Colon (tissue), 2 donors: ENCODE measurements around the gene OR4D11.
"Not testable (repeated sequence)": the region's sequence is repeated elsewhere in the genome, so short reads cannot be mapped to it uniquely, and the experiment has no call there.

Source experiments
- FAIRE-seq: peaks from 2 replicates; lab custom pipeline; 2012; peaks lifted over from hg19 to GRCh38; lab: Jason Lieb, UNC
- donor health status: control.
- donor health status: control.

The OR4D11 gene

DNA sequence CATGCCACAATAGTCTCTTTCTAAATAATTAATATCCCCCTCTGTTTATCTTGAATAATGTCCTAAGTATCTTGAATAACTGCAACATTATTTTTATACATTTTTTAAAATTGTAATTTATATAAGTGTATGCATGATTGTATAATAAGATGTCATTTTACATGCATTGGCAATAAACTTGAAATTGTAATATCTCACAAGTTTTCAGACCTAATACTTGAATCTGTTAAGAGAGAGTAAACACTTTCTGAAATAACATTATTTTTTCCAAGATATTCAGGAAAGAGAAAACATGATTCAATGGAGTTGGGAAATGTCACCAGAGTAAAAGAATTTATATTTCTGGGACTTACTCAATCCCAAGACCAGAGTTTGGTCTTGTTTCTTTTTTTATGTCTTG is at the start of gene OR4D11:
Gene OR4D11, plus strand, starts transcription at position 301 of the 400 bp plus-strand sequence. Its CDS starts 0 bp downstream, at position 301.
- no peak for FAIRE-seq

DNA sequence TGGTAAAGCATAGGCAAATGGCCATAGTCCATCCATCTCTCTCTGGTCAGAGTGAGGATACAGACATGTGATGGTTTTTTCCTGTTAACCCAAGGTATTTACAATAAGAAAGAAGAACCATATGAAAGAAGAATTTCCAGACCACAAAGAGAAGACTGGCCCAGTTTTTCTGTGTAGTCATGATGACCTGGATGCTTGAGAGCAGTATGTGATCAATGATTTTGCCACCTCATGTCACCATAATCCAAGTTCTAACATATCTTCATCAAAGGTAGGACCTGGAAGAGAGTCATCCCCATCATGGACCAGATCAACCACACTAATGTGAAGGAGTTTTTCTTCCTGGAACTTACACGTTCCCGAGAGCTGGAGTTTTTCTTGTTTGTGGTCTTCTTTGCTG is 46.7 kb upstream of the OR4D11 start, which contains the start of gene OR4D6:
Gene OR4D6, plus strand, starts transcription at position 301 of the 400 bp plus-strand sequence. Its CDS starts 0 bp downstream, at position 301.
- FAIRE-seq: no peak

DNA sequence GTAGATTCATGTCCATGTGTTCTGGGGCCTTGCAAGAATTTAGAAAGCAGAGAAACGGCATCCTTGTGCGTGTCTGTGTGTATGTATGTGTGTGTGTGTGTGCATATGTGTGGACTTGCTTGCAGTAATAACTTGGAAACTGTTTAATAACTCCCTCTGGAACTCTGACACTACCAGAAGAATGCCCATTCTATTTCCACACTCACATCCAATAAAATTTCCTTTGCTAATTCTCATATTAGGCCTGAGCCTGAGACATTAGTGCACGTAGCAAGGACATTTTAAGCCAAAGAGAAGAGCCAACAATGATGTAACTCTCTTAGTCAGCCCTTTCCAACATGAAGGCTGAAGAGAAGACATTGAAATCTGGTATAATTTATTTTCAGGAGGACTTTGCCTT is 43.5 kb upstream of the OR4D11 start:
- no peak for FAIRE-seq

DNA sequence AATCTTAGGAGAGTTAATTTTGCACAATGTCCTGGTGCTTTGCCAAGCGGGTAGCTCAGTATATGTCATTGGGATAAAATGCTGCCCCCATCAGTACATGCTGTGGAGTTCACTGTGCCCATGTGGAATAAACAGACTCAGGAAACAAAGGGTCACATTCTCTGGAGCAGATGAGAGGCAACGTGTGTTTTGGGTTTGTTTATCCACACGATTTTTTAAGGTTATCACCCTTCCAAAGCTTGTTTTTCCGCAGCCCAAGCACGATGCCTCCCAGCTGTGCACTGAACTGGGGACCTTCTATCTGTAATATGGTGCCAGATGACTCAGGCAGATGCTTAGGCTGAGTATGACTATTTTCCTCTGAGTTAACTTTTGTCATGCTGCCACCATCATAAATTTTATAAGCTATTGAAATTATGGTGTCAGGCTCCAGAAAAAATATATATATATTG is 40.2 kb upstream of the OR4D11 start:
- FAIRE-seq: no peak

DNA sequence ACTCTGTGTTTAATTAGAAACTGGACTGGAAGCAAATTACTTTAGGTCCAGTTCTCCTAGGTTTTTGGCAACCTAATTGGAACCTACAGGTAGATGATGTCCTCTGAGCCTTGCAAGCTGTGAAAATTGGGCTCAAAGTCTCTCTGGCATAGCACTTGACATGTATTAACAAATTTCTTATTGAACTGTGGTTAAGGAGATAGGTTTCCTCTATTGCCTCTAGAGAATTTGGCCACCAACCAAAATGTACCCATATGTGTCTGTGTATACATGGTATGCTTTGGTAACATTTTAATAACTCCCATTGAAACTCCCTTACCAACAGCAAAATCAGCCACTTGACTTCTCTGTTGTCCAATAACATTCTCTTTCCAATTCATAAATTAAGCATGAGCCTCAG is 30.4 kb upstream of the OR4D11 start, which contains the start of gene OR4D10:
Gene OR4D10, plus strand, starts transcription at position 301 of the 400 bp plus-strand sequence. CDS start 4,115 bp downstream, outside the sequence.
- no peak for FAIRE-seq

DNA sequence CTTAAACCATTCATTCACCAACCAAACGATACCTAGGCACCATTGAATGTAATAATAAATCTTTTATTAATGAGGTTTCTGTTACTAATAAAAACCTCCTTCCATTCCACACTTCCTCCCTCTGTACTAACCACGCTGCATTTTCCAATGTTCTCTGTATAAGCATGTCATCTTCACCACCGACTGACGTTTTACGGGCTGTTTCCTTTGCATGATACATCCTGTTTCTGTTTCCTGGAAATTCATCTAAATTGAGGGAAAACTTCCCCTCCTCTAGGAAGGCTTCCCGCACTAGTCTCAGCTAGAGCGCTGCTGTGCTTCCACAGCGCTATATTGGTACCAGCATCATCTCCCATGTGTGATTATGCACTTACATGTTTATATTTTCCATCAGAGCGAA is 28.2 kb upstream of the OR4D11 start:
- no peak for FAIRE-seq

DNA sequence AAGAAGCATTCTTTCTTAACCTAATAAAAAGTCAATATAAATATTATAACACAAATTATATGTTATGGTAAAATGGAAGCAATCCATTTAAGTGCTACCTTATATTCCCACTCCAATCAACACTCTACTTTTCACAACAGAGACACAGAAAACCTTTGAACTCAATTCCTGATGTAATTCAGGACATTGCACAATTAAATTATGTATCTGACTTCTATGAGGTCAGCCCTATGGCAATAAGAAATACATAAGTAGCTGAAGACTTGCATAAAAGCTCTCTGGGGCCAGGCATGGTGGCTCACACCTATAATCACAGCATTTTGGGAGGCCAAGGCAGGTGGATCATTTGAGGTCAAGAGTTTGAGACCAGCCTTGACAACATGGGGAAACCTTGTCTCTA is 23.5 kb upstream of the OR4D11 start:
- FAIRE-seq: no peak

DNA sequence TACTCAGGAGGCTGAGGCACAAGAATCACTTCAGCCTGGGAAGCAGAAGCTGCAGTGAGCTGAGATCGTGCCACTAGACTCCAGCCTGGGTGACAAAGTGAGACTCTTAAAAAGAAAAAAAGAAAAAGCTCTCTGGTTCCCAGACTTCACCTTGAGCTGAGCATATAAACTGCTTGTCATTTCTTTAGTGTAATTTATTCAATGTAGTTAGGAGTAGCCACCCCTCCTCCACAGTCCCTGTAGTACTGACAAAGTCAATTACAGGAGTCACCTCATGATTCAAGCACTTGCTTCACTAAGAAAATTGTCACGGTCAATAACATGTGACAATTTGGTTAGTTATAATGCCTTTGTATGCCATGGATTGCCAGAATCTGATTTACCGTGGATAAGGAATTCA is 23.0 kb upstream of the OR4D11 start:
- no peak for FAIRE-seq

DNA sequence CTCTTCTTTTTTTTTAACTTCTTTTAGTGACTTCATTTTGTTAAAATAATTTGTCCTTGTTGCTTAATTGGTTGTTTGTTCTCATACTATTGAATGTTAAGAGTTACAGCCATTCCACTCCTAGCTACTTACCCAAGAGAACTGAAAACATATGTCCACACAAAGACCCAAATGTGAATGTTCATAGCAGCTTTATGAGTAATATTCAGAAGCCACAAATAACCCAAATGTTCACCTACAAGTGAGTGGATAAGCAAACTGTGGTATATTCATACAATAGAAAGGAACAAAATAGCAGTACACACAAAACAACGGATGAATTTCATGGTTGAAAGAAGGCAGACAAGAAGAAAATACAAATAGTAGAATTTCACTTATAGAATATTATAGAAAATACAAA is 1.4 kb upstream of the OR4D11 start:
- FAIRE-seq: no peak

DNA sequence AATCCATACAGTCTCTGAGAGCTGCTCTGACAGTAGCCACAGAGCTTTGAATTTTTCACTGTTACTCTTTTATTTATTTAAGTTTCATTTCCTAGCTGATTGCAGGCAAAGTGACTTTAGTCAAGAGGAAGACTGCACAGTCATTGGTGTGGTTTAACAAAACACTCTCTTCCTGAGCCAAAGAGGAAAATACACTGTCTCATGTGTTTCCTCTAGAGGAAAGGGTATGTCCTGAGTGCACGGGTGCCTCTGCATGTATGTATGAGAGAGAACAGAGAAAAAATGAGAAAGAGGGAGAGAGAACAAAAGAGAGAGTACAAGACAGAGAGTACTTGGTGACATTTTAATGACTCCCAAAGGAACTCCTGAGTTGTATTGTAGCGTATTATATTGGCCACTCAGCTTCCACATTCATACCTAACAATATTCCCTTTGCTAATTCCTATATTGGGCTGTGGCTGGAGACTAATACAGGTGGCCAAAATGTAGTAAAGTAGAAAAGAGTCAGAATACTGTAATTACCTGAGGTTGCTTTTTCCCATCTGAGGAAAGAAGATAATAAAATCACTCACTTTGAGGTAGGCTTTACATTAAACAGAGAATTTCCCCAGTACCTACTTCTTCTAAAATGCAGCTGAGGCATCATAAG is 7.7 kb downstream of the OR4D11 start, which contains the start of gene OR4D9:
Gene OR4D9, plus strand, starts transcription at position 599 of the 649 bp plus-strand sequence. CDS start 3,374 bp downstream, outside the sequence.
- no peak for FAIRE-seq

DNA sequence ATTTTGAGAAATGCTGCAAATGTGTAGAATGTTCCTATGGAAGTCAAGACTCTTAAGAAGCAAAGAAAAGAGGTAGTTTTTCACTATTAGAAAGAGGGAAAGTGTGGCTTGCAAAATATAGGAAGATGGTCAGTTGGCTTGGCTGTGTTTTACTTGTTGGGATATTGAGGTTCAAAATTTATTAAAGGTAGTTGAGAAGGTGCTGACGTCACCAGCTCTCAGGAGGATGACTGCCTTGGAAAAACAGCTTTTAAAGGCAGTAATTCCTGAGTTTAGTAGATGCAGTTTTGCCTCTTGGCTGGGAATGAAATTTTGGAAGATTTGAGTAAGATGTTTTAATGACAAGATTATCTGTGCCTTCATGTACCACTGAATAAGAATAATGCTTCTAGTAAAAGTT is 8.3 kb downstream of the OR4D11 start:
- FAIRE-seq: no peak

DNA sequence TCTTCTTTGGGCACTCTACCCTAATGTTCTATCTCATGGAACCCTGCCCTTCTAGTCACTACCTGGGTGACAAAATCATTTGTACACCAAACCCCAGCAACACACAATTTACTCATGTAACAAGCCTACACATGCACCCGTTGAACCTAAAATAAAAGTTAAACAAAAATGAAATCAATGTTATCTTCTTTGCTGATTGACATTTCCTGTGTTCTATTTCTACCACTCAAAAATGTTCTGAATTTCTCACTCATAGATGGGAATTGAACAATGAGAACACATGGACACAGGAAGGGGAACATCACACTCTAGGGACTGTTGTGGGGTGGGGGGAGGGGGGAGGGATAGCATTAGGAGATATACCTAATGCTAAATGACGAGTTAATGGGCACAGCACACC is 16.8 kb downstream of the OR4D11 start:
- not testable (repeated sequence) for FAIRE-seq

DNA sequence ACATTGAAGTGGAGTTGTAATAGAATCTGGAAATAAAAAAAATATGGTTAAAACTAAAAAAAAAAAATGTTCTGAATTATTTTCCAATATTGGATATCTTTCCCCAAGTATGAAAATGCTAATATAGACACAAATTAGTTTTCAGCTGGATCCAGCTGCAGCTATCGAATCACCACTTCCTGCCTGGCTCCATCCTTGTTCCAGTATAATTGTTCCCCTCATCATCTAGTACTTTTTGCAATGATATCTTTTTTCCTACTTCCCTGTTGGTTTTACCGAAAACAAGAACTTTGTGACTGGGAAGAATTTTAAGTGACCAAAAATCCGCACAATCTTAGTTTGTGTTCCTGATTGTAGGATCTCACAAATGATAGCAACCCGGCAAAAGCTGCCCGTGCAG is 17.4 kb downstream of the OR4D11 start:
- FAIRE-seq: no peak

DNA sequence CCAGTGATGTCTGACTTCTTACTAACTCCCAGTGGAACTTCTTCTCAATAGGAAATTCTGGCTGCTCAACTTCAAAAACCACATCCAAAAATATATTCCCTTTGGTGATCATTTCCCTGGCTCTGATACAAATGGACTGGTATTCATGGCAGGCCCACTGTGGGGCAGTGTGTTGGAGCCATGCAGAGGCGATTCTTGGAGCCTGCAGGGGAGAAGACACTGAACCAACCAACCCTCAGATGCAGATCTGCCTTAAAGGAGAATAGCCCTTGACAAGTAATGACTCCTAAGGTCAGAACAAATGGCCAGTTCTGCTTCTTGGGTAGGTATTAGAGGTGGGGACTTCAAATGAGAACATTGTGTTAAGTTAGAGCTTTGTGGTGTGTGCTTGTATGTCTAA is 20.2 kb downstream of the OR4D11 start:
- no peak for FAIRE-seq

DNA sequence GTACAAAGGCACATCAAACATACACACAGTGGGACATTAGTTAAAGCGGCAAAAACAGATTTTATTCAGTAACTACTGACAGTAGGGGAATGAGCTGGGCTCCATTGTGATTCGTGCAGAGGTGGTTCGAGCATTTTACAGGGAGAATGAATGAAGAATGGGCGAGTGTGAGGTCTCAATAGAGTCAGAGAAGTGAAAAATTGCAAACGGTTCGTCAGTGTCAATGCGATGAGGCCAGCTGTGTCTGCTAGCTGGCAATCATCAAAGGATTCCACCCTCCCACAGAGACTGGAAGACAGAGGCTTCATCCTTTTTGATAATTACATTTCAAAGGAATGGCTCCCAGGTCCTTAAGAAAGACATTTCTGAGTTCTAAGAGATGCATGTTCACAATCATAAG is 25.3 kb downstream of the OR4D11 start:
- no peak for FAIRE-seq

DNA sequence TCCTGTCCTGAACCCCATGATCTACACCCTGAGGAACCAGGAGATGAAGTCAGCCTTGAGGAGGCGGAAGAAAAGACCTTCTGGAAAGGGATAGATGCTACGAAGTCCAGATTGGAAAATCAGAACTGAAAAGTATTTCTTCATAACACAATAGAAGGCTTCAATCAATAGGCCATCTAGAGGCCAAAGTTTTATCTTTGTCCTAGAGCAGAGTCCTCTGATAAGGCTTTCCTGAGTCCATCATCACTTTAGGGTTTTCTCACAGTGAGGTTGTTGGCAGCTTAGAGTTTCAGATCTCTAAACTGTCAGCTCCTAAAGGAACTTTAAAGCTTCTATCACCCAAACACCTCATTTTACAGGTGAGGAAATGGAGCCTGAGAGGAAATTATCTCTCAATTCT is 29.2 kb downstream of the OR4D11 start:
- no peak for FAIRE-seq

DNA sequence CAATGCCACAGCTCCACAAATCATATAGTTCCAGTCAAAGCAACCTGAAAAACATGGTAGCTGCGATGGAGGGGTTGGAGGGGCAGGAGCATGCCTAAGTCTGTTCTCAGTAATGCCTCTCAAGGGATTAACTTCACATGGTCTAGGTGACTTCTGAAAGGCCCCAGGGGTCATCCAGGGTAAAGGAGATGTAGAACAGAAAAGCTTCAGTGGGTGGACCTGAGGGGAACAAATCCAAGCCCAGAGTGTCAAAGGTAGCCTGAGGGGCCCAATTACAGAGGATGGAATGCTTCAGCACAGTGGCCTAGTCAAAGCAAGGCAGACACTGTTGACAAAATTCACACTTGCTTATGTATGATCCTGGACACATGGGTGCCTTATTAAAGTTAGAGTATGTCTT is 31.3 kb downstream of the OR4D11 start:
- no peak for FAIRE-seq

DNA sequence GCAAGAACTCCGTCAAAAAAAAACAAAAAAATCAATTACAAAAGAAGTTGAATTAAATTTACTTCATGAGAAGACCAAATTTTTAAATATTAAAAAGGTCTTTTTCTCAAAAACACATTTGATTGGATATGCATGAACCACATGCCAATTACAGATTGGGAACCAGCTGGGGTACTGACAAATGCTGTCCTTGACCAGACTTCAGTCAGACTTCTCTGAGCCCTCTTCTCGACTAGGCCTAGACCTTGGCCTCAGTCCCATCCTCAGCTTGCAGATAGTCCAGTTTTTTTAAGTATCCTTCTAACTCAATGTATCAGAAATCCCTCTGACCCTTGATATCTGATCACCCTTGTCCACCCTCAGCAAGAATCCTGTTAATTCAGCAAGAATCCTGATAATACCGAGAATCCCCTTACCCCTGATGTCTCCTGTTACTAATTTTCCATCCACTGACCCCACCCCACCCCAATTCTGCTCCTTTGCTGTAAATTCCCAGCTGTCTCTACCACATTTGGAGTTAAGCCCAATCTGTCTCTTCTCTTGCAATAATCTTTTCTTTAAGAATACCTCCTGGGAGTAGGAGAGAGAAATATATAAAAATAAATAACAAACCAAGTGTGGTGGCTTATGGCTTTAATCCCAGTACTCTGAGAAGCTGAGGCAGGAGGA is 38.9 kb downstream of the OR4D11 start:
- no peak for FAIRE-seq

DNA sequence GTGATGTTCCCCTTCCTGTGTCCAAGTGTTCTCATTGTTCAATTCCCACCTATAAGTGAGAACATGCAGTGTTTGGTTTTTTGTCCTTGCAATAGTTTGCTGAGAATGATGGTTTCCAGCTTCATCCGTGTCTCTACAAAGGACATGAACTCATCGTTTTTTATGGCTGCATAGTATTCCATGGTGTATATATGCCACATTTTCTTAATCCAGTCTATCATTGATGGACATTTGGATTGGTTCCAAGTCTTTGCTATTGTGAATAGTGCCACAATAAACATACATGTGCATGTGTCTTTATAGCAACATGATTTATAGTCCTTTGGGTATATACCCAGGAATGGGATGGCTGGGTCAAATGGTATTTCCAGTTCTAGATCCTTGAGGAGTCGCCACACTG is 40.3 kb downstream of the OR4D11 start:
- FAIRE-seq: not testable (repeated sequence)

DNA sequence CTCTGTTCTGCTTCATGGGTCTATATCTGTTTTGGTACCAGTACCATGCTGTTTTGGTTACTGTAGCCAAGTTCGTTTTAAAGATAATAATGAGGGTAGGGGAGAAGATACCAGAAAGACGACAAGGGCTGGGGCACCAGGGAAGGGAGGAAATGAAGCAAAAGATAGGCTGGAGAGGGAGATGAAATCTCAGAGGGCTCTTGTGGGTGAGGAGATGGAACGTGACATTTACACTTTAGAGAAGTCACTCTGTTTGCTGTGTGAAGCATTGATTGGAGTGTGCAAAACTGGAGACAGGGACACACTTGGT is 41.4 kb downstream of the OR4D11 start:
- FAIRE-seq: no peak

DNA sequence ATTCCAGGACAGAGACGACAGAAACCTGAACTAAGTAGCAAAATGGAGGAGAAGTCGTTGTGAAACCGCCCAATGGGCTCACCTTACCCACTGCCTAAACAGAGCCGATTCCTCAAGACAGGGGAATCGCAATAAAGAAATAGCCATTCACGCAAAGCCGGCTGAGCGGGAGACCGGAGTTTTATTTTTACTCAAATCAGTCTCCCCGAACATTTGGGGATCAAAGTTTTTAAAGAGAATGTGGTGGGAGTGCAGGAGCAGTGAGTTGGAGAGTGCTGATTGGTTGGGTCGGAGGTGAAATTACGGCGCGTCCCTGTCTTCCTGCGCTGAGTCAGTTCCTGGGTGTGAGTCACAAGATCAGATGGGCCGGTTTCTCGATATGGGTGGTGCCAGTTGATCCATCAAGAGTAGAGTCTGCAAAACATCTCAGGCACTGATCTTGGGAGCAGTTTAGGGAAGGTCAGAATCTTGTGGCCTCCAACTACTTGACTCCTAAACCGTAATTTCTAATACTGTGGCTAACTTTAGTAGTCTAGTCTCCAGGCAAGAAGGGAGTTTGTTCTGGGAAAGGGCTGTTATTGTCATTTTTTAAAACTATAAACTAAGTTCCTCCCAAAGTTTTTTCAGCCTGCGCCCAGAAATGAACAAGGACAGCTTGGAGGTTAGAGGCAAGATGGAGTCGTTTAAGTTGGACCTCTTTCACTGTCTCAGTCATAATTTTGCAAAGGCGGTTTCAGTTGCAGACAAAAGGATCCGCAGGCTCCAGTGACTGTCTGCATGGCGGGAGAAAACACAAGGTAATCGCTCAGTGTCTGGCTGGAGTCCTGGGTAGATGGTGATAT is 42.0 kb downstream of the OR4D11 start:
- FAIRE-seq: no peak

DNA sequence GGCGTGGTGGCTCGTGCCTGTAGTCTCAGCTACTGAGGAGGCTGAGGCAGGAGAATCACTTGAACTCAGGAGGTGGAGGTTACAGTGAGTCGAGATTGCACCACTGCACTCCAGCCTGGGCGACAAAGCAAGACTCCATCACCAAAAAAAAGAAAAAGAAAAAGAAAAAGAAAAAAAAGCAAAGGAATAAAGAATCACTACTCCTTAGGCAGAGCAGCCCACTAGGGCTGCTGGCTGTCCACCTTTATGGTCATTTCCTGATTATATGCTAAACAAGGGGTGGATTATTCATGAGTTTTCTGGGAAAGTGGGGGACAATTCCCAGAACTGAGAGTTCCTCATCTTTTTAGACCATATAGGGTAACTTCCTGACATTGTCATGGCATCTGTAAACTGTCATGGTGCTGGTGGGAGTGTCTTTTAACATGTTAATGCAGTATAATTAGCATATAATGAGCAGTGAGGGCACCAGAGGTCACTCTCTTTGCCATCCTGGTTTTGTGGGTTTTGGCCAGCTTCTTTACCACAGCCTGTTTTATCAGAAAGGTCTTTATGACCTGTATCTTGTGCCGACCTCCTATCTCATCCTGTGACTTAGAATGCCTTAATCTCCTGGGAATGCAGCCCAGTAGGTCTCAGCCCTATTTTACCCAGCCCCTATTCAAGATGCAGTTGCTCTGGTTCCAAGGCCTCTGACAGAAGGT is 44.4 kb downstream of the OR4D11 start:
- not testable (repeated sequence) for FAIRE-seq
